ENCODE data around the gene APEH.
A peak's percentile ranks its signal among the peaks of the same experiment; 100 is the strongest.

Gene APEH

GRCh38 chr3:49652218-49652902 lies 21.8 kb upstream of the APEH start:
- DNase-seq, result no peak

DNA sequence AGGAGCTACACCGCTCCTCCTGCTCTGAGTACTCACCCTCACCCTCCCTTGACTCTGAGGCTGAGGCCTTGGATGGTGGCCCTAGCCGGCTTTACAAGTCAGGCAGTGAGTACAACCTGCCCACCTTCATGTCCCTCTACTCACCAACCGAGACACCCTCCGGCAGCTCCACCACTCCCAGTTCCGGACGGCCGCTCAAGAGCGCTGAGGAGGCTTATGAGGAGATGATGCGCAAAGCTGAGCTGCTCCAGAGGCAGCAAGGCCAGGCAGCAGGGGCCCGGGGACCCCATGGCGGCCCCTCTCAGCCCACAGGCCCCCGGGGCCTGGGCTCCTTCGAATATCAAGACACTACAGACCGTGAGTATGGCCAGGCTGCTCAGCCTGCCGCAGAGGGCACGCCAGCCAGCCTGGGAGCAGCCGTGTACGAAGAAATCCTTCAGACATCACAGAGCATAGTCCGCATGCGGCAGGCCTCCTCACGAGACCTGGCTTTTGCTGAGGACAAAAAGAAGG lies 21.2 kb upstream of the APEH start:
- DNase-seq, result no peak

DNA sequence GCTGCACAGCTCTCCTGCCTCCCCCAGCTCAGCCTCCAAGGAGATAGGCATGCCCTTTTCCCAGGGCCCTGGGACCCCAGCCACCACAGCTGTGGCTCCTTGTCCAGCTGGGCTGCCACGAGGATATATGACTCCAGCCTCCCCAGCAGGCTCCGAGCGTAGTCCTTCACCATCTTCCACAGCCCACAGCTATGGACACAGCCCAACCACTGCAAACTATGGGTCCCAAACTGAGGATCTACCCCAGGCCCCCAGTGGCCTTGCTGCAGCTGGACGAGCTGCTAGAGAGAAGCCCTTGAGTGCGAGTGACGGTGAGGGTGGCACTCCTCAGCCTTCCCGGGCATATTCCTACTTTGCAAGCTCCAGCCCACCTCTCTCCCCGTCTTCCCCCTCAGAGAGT lies 20.5 kb upstream of the APEH start:
- DNase-seq, result no peak

GRCh38 chr3:49654176-49654825 lies 19.9 kb upstream of the APEH start:
- no peak for DNase-seq

DNA sequence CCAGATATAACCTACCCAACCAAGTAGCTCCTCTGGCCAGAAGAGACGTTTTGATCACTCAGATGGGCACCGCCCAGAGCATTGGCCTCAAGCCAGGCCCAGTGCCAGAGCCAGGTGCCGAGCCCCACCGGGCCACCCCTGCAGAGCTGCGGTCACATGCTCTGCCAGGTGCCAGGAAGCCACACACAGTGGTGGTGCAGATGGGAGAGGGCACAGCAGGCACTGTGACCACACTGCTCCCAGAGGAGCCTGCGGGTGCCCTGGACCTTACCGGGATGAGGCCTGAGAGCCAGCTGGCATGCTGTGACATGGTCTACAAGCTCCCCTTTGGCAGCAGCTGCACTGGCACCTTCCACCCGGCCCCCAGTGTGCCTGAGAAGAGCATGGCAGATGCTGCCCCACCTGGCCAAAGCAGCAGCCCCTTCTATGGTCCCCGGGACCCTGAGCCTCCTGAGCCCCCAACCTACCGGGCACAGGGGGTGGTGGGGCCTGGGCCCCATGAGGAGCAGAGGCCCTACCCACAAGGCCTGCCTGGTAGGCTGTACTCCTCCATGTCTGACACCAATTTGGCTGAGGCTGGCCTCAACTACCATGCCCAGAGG lies 19.1 kb upstream of the APEH start:
- DNase-seq, result peak; percentile 53

DNA sequence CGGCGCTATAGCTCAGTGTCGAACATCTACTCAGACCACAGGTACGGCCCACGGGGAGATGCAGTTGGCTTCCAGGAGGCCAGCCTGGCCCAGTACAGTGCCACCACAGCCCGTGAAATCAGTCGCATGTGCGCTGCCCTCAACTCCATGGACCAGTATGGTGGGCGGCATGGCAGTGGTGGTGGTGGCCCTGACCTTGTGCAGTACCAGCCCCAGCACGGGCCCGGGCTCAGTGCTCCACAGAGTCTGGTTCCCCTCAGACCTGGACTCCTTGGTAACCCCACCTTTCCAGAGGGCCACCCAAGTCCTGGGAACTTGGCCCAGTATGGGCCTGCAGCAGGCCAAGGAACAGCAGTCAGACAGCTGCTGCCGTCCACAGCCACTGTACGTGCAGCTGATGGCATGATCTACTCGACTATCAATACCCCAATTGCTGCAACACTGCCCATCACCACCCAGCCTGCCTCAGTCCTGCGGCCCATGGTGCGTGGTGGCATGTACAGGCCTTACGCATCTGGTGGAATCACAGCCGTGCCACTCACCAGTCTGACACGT lies 18.3 kb upstream of the APEH start:
- no peak for DNase-seq

GRCh38 chr3:49656541-49657112 lies 17.5 kb upstream of the APEH start:
- no peak for DNase-seq

- DNase-seq, result no peak
These were observed 16.8 kb upstream of the APEH start for GRCh38 chr3:49657208-49657915.

GRCh38 chr3:49658711-49659110 lies 15.4 kb upstream of the APEH start:
- DNase-seq, result no peak

GRCh38 chr3:49659756-49660155 lies 14.4 kb upstream of the APEH start:
- no peak for DNase-seq

DNA sequence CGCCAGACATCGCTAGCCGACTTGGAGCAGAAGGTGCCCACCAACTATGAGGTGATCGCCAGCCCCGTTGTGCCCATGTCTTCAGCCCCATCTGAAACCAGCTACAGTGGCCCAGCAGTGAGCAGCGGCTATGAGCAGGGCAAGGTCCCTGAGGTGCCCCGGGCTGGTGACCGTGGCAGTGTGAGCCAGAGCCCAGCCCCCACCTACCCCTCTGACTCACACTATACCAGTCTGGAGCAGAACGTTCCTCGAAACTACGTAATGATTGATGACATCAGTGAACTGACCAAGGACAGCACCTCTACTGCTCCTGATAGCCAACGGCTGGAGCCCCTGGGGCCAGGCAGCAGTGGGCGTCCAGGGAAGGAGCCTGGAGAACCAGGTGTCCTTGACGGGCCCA lies 12.9 kb upstream of the APEH start:
- no peak for DNase-seq

DNA sequence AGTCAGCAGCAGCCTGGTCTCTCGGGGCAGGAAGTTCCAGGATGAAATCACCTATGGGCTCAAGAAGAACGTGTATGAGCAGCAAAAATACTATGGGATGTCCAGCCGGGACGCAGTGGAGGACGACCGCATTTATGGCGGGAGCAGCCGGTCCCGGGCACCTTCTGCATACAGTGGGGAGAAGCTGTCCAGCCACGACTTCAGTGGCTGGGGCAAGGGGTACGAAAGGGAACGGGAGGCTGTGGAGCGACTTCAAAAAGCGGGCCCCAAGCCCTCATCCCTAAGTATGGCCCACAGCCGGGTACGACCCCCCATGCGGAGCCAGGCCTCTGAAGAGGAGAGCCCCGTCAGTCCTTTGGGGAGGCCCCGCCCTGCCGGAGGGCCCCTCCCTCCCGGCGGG lies 12.1 kb upstream of the APEH start:
- no peak for DNase-seq

GRCh38 chr3:49662720-49663413 lies 11.3 kb upstream of the APEH start:
- no peak for DNase-seq

DNA sequence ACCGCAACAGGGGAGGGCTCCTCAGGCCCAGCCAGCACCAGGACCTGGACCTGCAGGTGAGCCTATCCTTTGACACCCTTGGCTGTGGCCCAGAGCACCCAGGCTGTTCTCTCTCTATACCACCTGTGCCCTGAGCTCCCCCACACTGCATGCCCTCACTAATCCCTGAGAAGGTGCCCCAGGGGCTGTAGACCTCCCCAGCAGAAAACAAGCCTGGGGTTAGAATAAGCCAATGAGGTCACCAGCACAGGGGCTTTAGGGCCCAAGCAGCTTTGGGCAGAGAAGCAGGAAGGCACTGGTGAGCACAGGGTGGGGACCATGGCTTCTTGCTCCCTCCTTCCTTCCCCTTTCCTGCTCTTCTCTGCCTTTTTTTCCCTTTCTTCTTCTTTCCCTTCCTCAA lies 10.3 kb upstream of the APEH start:
- DNase-seq, result no peak

GRCh38 chr3:49664300-49664699 lies 9.9 kb upstream of the APEH start:
- DNase-seq, result no peak

DNA sequence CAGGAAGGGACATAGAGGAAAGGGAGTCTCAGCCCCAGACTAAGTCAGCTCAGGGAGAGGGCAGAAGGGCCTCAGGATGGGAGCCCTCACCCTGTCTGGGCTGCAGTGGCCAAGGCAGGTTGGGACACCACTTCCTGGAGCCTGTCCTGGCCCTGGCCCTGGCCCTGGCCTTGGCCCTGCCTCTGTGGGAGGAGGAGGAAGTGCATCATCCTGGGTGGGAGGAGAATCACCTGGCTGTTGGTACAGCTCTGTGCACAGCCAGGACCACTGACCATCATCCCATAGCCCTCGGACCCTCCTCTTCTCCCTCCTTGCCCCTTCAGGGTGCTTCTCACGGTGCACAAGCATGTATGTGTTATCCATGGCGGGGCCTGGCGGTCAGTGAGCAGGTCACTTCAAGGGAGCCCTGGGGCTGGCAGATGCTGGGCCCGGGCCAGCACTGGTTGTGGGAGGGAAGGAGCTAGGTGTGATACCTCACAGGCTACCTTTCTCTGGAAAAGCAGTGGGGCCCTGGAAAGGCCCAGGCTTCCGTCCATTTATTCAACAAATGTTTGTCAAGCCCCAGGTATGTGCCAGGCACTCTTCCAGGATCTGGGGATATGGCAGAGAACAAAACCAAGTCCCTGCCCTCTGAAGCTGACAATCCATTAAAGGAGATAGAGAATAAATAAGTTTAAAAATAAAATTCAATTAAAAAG lies 8.2 kb upstream of the APEH start:
- DNase-seq, result no peak

GRCh38 chr3:49666592-49666991 lies 7.6 kb upstream of the APEH start:
- no peak for DNase-seq

GRCh38 chr3:49667701-49668413 lies 6.3 kb upstream of the APEH start:
- no peak for DNase-seq

GRCh38 chr3:49668414-49668797 lies 5.7 kb upstream of the APEH start:
- DNase-seq, result no peak

DNA sequence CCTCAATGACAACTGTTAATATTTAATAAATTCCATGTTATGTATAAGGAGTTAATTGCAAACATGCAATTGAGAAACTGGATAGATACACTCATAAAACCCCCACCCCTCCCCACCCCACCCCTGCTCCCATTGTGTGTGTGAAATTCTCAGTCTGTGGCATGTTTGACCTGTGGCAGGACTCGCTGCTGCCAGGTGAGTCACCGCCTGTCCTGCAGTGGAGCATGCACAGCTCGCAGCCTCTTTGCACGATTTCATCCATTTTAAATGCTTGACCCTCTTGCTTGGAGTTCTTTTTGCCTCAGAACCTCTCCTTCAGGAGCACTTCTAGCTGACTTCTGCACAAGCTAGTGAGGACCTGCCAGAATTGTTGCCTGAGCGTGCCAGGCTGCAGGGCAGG lies 5.3 kb upstream of the APEH start:
- DNase-seq, result no peak

GRCh38 chr3:49669352-49669751 lies 4.8 kb upstream of the APEH start:
- DNase-seq, result no peak
